ENCODE measurements around the gene MAN2A2. TPM values are rescaled to one million over a fixed set of nuclear protein-coding genes. Genes with fewer than 3 reads are reported as not detected.

MAN2A2 gene
- total and polyA plus RNA-seq, 2 of the 8 experiments (the other 6 are each of a cell fraction or from before 2014, with no cell fraction given), result 23.1 to 29.7 TPM

DNA sequence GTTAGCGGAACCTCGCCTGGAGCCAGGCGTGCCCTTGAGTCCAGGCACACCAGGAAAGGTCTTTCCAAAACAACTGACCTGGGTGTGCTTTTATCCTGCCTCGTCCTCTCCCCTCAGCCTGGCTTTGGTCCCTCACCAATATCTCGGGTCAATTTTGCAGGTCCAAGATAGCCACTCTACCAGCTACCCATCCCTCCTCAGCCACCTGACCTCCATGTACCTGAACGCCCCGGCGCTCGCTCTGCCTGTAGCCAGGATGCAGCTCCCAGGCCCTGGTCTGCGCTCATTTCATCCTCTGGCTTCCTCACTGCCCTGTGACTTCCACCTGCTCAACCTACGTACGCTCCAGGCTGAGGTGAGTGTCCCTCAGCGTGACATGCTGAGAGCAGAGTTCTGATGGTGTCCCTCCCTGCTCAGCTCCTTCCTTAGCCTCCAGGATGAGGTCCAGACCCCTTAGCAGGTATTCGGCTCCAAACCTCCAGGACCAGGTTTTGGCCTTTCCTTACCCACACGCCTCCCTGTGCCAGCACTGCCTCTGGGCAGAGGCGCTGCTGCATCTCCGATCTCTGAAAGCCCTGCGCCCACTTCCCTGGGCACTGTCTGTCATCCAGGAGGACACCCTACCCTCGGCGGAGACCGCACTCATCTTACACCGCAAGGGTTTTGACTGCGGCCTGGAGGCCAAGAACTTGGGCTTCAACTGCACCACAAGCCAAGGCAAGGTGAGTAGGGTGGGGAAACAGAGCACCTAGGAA, 15.1 kb downstream of the MAN2A2 start (continued):
- TF ChIP-seq CTBP2 (IDR thresholded peaks at IDR 0.05; ENCODE audit: borderline replicate concordance, insufficient read depth, insufficient read length, low read length), result no peak
- TF ChIP-seq SP2 (IDR thresholded peaks at IDR 0.05; ENCODE audit: low read length), result no peak
